NCI-H146 (cell line): ENCODE results near the gene RBM20.
"Not testable (repeated sequence)": the region's sequence is repeated elsewhere in the genome, so short reads cannot be mapped to it uniquely, and the experiment has no call there.

ENCODE experiments used
- DNase-seq: peaks from one replicate; lab custom pipeline; 2025; lab: John Stamatoyannopoulos, UW

Gene RBM20

GRCh38 chr10:110625951-110626855 is 17.9 kb upstream of the RBM20 start:
- no peak for DNase-seq

- no peak for DNase-seq
Measured at GRCh38 chr10:110628161-110628560, 16.0 kb upstream of the RBM20 start.

GRCh38 chr10:110629680-110630191 is 14.4 kb upstream of the RBM20 start:
- DNase-seq: peak; percentile 95

DNA sequence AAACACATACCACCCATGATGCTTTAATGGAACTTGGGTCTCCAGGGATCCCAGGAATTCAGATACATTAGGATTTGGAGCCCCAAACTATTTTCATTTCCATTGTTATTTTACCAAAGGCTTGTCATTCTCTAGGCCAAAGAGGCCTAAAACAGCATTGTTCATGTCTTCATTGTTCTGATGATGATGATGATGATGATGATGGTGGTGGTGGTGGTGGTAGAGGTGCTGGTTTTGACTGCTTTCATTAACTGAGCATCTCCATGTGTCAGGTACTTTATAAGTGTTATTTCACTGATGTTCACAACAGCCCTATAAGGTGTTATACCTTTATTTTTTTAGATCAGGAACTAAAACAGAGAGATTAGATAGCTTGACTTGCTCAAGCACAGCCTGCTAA is 12.2 kb upstream of the RBM20 start:
- DNase-seq: no peak

DNA sequence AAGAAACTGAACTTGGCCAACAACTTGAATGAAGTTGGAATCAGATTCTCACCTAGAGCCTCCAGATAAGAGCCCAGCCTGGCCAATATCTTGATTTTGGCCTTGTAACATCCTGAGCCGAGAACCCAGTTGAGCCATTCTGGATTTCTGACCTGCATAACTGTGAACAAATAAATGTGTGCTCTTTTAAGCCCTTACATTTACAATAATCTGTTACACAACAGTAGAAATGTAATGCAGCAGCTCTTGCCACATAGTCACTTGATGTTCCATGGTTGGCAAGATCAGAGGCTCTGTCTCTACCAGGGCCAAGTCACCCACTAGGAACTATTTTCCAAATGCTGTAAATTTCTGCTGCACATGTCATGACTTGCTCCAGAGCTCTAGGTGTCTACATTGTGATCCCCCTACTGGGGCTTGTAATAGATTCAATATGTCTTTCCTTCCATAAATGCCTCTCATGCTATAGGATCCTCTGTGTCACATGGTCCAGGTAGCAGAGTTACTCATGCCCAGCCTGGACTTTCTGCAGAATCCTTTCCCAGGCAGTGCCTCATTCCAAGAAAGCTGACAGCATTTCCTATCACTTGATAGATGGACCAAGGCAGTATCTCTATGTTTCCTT is 11.4 kb upstream of the RBM20 start:
- no peak for DNase-seq

GRCh38 chr10:110634527-110635209 is 9.5 kb upstream of the RBM20 start:
- peak; percentile 22 for DNase-seq

- no peak for DNase-seq
Measured at GRCh38 chr10:110636572-110636931, 7.6 kb upstream of the RBM20 start.

GRCh38 chr10:110636932-110637557 is 7.1 kb upstream of the RBM20 start:
- no peak for DNase-seq

DNA sequence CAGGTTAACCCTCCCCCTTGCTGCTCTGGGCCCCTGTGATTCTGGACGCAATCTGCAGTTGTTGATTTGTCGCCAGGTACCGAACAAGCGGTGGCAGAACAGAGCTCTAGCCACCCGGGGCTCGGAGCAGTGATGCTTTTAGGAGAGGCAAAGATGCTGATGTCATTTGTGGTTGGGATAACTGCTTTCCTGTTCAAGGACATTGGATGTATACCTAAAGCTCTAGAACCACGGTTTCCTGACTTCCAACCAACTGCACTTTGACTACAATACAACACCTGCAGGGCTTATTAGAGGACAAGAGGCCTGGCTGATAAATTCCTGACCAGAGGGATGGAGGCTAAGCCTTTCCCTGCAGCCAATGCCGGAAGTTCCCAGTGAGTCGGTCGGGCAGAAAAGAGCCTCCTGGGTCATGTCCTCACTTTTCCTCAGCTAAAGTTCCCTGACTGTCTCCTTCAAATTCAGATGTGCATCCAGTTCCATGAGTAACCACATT is 6.5 kb upstream of the RBM20 start:
- peak; percentile 42 for DNase-seq

DNA sequence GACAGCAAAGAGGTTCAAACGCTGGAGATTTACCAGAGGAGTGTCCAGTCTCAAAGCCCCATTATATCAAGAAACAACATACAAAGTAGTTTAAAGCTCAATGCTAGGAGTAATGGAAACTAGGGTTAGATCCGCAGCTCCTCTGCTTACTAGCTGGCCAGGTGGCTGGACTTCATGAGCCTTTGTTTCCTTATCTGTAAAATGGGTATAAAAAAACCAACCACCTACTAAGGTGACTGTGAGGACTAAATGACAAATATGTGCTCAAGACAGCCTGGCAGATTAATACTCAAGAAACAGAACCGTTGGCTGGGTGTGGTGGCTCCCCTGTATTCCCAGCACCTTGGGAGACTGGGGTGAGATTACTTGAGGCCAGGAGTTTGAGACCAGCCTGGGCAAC is 5.8 kb upstream of the RBM20 start:
- no peak for DNase-seq

DNA sequence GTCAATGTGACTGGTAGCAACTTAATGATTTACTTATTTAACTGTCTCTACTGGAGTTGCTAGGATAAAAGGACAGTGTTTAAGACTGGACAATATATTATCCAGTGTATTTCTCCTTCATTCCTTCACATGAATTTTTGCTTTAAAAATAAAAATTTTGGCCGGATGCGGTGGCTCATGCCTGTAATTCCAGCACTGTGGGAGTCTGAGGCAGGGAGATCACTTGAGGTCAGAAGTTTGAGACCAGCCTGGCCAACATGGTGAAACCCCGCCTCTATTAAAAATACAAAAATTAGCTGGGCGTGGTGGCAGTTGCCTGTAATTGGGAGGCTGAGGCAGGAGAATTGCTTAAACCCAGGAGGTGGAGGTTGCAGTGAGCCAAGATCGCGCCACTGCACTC is 5.1 kb upstream of the RBM20 start:
- not testable (repeated sequence) for DNase-seq

DNA sequence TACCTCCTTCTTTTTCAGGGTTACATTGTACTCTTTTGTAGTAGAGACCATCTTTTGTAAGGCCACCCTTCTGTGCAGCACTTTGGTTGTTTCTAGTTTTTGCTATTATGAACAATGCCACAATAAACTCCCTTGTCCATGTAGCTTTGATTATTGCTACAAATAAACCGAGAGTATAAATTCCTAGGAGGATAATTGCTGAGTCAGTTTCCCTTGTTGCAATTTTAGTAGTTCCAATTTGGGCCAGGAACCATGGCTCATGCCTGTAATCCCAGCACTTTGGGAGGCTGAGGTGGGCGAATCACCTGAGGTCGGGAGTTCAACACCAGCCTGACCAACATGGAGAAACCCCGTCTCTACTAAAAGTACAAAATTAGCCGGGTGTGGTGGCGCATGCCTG is 4.3 kb upstream of the RBM20 start:
- not testable (repeated sequence) for DNase-seq

GRCh38 chr10:110641256-110641655 is 2.9 kb upstream of the RBM20 start:
- DNase-seq: peak; percentile 81

DNA sequence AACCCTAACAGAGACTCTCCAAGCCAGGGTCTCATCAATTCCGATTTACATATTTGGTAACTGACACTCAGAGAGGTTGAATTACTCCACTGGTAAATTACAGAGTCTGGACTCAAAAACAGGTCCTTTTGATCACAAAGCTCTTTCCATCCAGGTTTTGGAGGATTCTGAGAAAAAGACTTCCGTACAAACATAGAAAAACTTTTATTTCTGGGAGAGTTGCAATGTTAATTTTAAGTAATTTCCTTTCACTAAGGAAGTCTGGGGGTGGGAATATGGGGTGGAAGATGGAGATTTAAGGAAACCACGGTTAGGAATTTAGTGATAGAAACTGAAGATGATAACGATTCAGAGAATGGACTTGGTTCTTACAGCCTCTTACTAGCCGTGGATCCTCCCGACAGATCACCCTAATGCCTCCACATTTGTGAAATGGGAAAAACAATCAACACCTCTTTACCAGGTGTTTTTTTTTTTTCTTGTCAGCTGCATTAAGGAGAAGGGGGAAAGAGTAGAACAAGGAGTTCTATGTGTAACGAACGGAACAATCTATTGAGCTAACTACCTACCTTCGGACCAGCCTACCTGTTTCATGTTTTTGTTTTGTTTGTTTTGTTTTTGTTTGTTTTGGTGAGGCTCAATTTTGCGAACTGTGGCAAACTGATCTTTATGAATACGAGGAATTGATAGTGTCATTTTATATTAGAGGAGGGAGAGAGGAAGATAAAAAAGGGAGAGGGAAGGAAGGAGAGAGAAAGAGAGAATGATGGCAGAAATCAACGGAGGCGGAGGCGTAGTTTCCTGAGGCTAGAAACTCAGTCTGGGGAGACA is 1.7 kb upstream of the RBM20 start:
- DNase-seq: no peak

GRCh38 chr10:110643035-110643652 is 992 bp upstream of the RBM20 start:
- DNase-seq: peak; percentile 22

- DNase-seq: no peak
Measured at GRCh38 chr10:110644598-110645462, 694 bp downstream of the RBM20 start.

GRCh38 chr10:110646417-110647135 is 2.4 kb downstream of the RBM20 start:
- DNase-seq: no peak

- DNase-seq: no peak
Measured at GRCh38 chr10:110647136-110647430, 2.9 kb downstream of the RBM20 start.

DNA sequence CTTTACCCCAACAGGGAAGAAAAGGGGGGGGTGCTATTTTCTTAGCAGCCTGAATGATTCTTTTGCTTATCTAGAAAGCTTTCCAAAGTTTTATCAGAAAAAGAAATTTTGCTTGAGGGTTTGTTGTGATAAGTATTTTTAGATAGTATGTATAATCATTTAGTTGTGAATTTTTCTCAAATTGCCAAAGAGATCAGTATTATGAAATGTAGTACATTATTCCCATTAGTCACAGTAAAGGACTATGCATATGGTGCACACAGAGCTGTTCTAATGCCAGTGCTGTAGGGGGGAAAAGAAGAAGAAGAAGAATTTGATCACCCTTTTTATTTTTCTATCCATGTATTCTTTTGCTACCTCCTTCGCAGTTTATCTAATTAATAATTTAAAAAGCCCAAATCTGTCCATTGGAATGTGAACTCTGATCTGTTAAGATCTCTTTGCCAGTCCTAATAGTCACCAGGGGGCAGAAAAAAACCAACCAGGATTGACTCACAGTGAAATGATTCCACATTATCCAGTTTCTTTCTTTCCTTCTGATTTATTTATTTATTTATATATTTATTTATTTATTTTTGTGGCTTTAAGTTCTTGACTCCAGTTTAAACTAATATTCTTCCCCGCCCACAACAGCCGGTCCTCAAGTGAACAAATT is 4.7 kb downstream of the RBM20 start:
- no peak for DNase-seq
